Heart left ventricle (tissue), 16 donors: ENCODE data around the gene G6PC3. TPM values are rescaled to one million over a fixed set of nuclear protein-coding genes. Genes with fewer than 3 reads are reported as not detected.

Experiments
- ATAC-seq, 4 donors: fragments of 200-7000 bp; cut with Tn5 transposase; one replicate each; pipeline ENCODE4 v1.9.1; 2020 to 2022; ENCODE audit warnings: moderate library complexity in 4 of 4, mild to moderate bottlenecking in 3 of 4, moderate number of reproducible peaks in 1 of 4
- DNase-seq, 5 donors: peaks; one replicate each; pipeline ENCODE4 v3.0.0-alpha.2; 2020
- H3K27ac ChIP-seq, 12 donors: fragments of 200-600 bp; sonication (generic) in 4 of 12; one replicate each; pipeline versions ENCODE4 v1.5.0 to v1.8.0; 2016 to 2022; ENCODE audit warnings: mild to moderate bottlenecking in 2 of 12
- H3K27me3 ChIP-seq, 9 donors: fragments of 200-600 bp; sonication (generic) in 2 of 9; one replicate each; pipeline versions ENCODE4 v1.5.1 to v1.8.0; 2016 to 2022; ENCODE audit warnings: mild to moderate bottlenecking in 3 of 9
- H3K36me3 ChIP-seq, 9 donors: fragments of 200-600 bp; sonication (generic) in 2 of 9; one replicate each; pipeline versions ENCODE4 v1.5.0 to v1.8.0; 2018 to 2022; ENCODE audit warnings: mild to moderate bottlenecking in 2 of 9
- H3K4me1 ChIP-seq, 12 donors: fragments of 200-600 bp; sonication (generic) in 4 of 12; one replicate each; pipeline versions ENCODE4 v1.5.0 to v1.8.0; 2016 to 2022; ENCODE audit warnings: mild to moderate bottlenecking in 3 of 12
- H3K4me3 ChIP-seq, 12 donors: fragments of 200-600 bp; sonication (generic) in 4 of 12; one replicate each; pipeline versions ENCODE4 v1.5.0 to v1.8.0; 2017 to 2022; ENCODE audit warnings: mild to moderate bottlenecking in 9 of 12, moderate library complexity in 4 of 12
- H3K9me3 ChIP-seq, 12 donors: fragments of 200-600 bp; sonication (generic) in 4 of 12; one replicate each; pipeline versions ENCODE4 v1.5.0 to v1.8.0; 2016 to 2022; ENCODE audit warnings: mild to moderate bottlenecking in 1 of 12
- POLR2A ChIP-seq, 2 donors: fragments of 450-650 bp; IDR thresholded peaks; one replicate each; pipeline ENCODE4 v1.6.1; 2017; ENCODE audit warnings: antibody characterized with exemption in 2 of 2, mild to moderate bottlenecking in 2 of 2, moderate library complexity in 2 of 2
- WGBS, 4 donors: extraction: QIAGEN DNeasy Blood & Tissue Kit in 2 of 4; methylation state at CpG; one replicate each; pipeline versions ENCODE4 v1.1.5 to v1.1.7; 2013 to 2018; 5-methylcytosine and 5-hydroxymethylcytosine counted together
- intact Hi-C, 10 donors: fragments of 100-400 bp; cut with DNase I; formaldehyde crosslinking; loops; one replicate each; pipeline versions ENCODE4 v1.11.1 to v1.14.2; 2022
- polyA plus RNA-seq, 2 donors: library from polyadenylated mRNA; stranded (reverse); fragments of 200-250 nt; gene quantifications; one replicate each; pipeline ENCODE4 v1.2.3, GENCODE V29; 2013
- total RNA-seq, 9 donors: library from RNA; depleted of rRNA in 2 of 9; stranded (reverse); fragments of >200 nt in 2 of 9; fragmentation: NEBNext Ultra II Directional in 3 of 9; extraction: Animal tissue kit (Norgen Biotek cat#: 25700) in 3 of 9; gene quantifications; one replicate each; pipeline versions ENCODE4 v1.1.0 to v1.2.4, GENCODE V29; 2016 to 2023
- TF ChIP-seq, protein P1 (sequence below), 12 donors: fragments of 200-600 bp; sonication (generic) in 4 of 12; IDR thresholded peaks; one replicate each; pipeline versions ENCODE4 v1.5.0 to v1.8.0; 2018 to 2022; ENCODE audit warnings: antibody characterized with exemption in 12 of 12, mild to moderate bottlenecking in 5 of 12
- donor health status: ischemic (EF 13 %, LVEDD 7.1; RV severe dilation, severe dysfunction).
- donor health status: healthy with polysubstance abuse.
- donor health status: DM: no; HTN: yes; CAD: no.
- donor health status: DM: no; HTN: no; CAD: no.
- donor health status: ischemic (EF 25% LVEDD 6.9; RV normal size, moderate dysfunction).
- donor health status: ischemic (EF 25% LVEDD 5.7; RV mildly dilated, moderate dysfunction).
- donor health status: healthy.
- donor health status: DM: yes; HTN: yes; CAD: no.
- donor health status: ischemic (EF 35%, LVEDD 5.7; RV mildly dilated, moderate dysfunction).
- donor health status: nonischemic (EF 11% LVEDD 7.7; RV severe dilation, severe dysfunction).
- donor health status: DM: yes; HTN: yes; CAD: no.
- donor health status: PGD.
- donor health status: ischemic (EF 29% LVEDD 5.4; RV normal size, mild dysfunction).
- donor health status: nonischemic (EF 23%, LVEDD 6.1; RV moderate dilation, normal function).

Gene G6PC3
- total and polyA plus RNA-seq, 11 donors, result 28.5 to 75.1 (median 39.1) TPM

DNA sequence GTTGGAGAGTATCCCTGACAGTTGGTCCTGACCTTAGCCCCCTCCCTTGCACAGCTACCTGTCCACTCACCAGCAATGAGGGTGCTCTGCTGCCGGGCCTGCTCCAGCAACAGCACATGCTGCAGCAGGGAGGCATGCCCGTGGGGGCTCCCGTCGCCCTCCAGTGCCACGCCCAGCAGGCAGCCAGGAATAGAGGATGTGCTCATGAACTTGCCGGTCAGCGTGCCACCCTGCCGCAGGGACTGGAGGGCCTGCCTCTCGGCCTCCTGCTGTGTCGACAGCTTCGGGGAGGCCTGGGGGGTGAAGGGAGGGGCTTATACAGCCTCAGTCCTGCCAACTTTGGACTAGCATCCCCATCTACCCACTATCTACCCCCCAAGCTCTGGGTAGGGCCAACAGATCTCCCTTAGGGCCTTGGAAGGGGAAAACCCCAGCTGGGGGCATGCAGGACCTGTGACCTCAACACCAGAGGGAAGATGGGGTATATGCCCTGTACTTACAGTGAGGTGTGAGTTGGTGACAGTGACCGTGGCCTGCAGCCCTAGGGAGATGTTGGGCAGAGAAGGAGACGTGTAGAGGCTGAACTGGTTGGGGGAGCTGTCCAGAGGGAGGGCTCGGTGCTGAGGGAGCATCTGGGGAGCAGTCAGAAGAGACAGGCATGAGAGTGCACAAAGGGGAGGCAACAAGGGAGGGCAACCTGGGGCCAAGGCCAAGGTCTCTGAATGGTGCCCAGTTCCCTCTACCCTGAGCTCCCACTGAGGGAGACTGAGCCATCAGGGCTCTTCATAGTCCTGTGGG is 20.9 kb downstream of the G6PC3 start:
- Histone ChIP-seq H3K4me1 (peaks cover 0 to 28% (median 19%) of the 10 kb centered on the region in 12 donors), H3K27ac (no peak overlapping the region), H3K4me3 (no peak overlapping the region), H3K36me3 (peaks cover 0 to 75% (median 66%) of the 10 kb centered on the region in 9 donors), H3K9me3 (no peaks in the 10 kb centered on the region), H3K27me3 (no peaks in the 10 kb centered on the region)
- ATAC-seq (no peak), DNase-seq (no peak)
- intact Hi-C loops, result loop anchor here in 1 of 10 donors (10.0 kb wide), 1 partner anchor 57 kb away; no protein-coding TSS in a partner anchor
- WGBS, 4 donors, result 69 to 79% (median 76%) methylated on average over 5 to 14 of the region's 14 CpGs
- TF ChIP-seq, protein P1, sequence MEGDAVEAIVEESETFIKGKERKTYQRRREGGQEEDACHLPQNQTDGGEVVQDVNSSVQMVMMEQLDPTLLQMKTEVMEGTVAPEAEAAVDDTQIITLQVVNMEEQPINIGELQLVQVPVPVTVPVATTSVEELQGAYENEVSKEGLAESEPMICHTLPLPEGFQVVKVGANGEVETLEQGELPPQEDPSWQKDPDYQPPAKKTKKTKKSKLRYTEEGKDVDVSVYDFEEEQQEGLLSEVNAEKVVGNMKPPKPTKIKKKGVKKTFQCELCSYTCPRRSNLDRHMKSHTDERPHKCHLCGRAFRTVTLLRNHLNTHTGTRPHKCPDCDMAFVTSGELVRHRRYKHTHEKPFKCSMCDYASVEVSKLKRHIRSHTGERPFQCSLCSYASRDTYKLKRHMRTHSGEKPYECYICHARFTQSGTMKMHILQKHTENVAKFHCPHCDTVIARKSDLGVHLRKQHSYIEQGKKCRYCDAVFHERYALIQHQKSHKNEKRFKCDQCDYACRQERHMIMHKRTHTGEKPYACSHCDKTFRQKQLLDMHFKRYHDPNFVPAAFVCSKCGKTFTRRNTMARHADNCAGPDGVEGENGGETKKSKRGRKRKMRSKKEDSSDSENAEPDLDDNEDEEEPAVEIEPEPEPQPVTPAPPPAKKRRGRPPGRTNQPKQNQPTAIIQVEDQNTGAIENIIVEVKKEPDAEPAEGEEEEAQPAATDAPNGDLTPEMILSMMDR (IDR thresholded peaks at IDR 0.05), result no peak
- no peak for TF ChIP-seq POLR2A (IDR thresholded peaks at IDR 0.05)

GRCh38 chr17:44092051-44092450 is 21.5 kb downstream of the G6PC3 start:
- H3K27ac ChIP-seq, result no peak overlapping the region
- ATAC-seq, result no peak
- no peaks in the 10 kb centered on the region for H3K27me3 ChIP-seq
- TF ChIP-seq POLR2A (IDR thresholded peaks at IDR 0.05), result no peak
- TF ChIP-seq, protein P1 (IDR thresholded peaks at IDR 0.05), result no peak
- 93 to 97% (median 96%) methylated on average over 2 to 11 of the region's 11 CpGs for WGBS, 4 donors
- peaks cover 0 to 33% (median 25%) of the 10 kb centered on the region in 12 donors for H3K4me1 ChIP-seq
- no peak for DNase-seq
- no peaks in the 10 kb centered on the region for H3K9me3 ChIP-seq
- intact Hi-C loops, result loop anchor here in 1 of 10 donors (10.0 kb wide), 1 partner anchor 57 kb away; no protein-coding TSS in a partner anchor
- peaks cover 0 to 70% (median 63%) of the 10 kb centered on the region in 9 donors for H3K36me3 ChIP-seq
- H3K4me3 ChIP-seq, result no peak overlapping the region

GRCh38 chr17:44093231-44093900 is 22.8 kb downstream of the G6PC3 start:
- TF ChIP-seq POLR2A (IDR thresholded peaks at IDR 0.05), result no peak
- TF ChIP-seq, protein P1 (IDR thresholded peaks at IDR 0.05), result no peak
- H3K27ac ChIP-seq, result no peak overlapping the region
- no peak for DNase-seq
- H3K27me3 ChIP-seq, result no peaks in the 10 kb centered on the region
- peaks cover 5 to 46% (median 39%) of the 10 kb centered on the region in 12 donors for H3K4me1 ChIP-seq
- no peak overlapping the region for H3K4me3 ChIP-seq
- 83 to 92% (median 87%) methylated on average over 17 to 21 of the region's 21 CpGs for WGBS, 4 donors
- ATAC-seq, result no peak
- H3K9me3 ChIP-seq, result no peaks in the 10 kb centered on the region
- peaks cover 0 to 57% (median 49%) of the 10 kb centered on the region in 9 donors for H3K36me3 ChIP-seq
- intact Hi-C loops, result loop anchor here in 1 of 10 donors (10.0 kb wide), 1 partner anchor 59 kb away; no protein-coding TSS in a partner anchor
